ENCODE measurements around the gene LMOD2. TPM values are rescaled to one million over a fixed set of nuclear protein-coding genes. Genes with fewer than 3 reads are reported as not detected.

The LMOD2 gene
- total and polyA plus RNA-seq, 11 donors: 202 to 1,479 (median 751) TPM

GRCh38 chr7:123662293-123662692 is 6.6 kb downstream of the LMOD2 start:
- WGBS, 4 donors: 53 to 74% (median 62%) methylated on average over 15 of the region's 15 CpGs
- peak overlapping the region in 2 of 12 donors; percentile 22 to 88 for H3K27ac ChIP-seq
- intact Hi-C loops (cut with DNase I): no loop called here
- H3K36me3 ChIP-seq: peaks cover 0 to 58% (median 12%) of the 10 kb centered on the region in 9 donors
- TF ChIP-seq, protein P1, sequence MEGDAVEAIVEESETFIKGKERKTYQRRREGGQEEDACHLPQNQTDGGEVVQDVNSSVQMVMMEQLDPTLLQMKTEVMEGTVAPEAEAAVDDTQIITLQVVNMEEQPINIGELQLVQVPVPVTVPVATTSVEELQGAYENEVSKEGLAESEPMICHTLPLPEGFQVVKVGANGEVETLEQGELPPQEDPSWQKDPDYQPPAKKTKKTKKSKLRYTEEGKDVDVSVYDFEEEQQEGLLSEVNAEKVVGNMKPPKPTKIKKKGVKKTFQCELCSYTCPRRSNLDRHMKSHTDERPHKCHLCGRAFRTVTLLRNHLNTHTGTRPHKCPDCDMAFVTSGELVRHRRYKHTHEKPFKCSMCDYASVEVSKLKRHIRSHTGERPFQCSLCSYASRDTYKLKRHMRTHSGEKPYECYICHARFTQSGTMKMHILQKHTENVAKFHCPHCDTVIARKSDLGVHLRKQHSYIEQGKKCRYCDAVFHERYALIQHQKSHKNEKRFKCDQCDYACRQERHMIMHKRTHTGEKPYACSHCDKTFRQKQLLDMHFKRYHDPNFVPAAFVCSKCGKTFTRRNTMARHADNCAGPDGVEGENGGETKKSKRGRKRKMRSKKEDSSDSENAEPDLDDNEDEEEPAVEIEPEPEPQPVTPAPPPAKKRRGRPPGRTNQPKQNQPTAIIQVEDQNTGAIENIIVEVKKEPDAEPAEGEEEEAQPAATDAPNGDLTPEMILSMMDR (IDR thresholded peaks at IDR 0.05): no peak
- TF ChIP-seq POLR2A (IDR thresholded peaks at IDR 0.05): no peak
- peak overlapping the region in 9 of 12 donors; percentile 18 to 69 (median 61) for H3K4me3 ChIP-seq
- H3K9me3 ChIP-seq: no peaks in the 10 kb centered on the region
- ATAC-seq: peak in 2 of 4 donors; percentile 2
- H3K27me3 ChIP-seq: no peaks in the 10 kb centered on the region
- H3K4me1 ChIP-seq: peaks cover 0 to 15% (median 0%) of the 10 kb centered on the region in 12 donors
- no peak for DNase-seq

- intact Hi-C loops (cut with DNase I): no loop called here
Measured at GRCh38 chr7:123662755-123663154, 7.1 kb downstream of the LMOD2 start.

GRCh38 chr7:123663200-123663599 is 7.5 kb downstream of the LMOD2 start:
- H3K27ac ChIP-seq: peak overlapping the region in 3 of 12 donors; percentile 32 to 88 (median 54)
- ATAC-seq (no peak), DNase-seq (no peak)
- peak overlapping the region in 11 of 12 donors; percentile 3 to 69 (median 61) for H3K4me3 ChIP-seq
- WGBS, 4 donors: 52 to 66% (median 53%) methylated on average over 6 of the region's 6 CpGs
- H3K36me3 ChIP-seq: peaks cover 0 to 56% (median 12%) of the 10 kb centered on the region in 9 donors
- TF ChIP-seq, protein P1 (IDR thresholded peaks at IDR 0.05): no peak
- TF ChIP-seq POLR2A (IDR thresholded peaks at IDR 0.05): no peak
- H3K27me3 ChIP-seq: no peaks in the 10 kb centered on the region
- peaks cover 0 to 15% (median 0%) of the 10 kb centered on the region in 12 donors for H3K4me1 ChIP-seq
- no peaks in the 10 kb centered on the region for H3K9me3 ChIP-seq
- intact Hi-C loops (cut with DNase I): no loop called here

More at GRCh38 chr7:123662755-123663154, 7.1 kb downstream of the LMOD2 start:
- H3K4me1 ChIP-seq: peaks cover 0 to 15% (median 0%) of the 10 kb centered on the region in 12 donors
- H3K4me3 ChIP-seq: peak overlapping the region in 11 of 12 donors; percentile 3 to 69 (median 61)
- peak overlapping the region in 3 of 12 donors; percentile 32 to 88 (median 54) for H3K27ac ChIP-seq
- DNase-seq (no peak), ATAC-seq (no peak)
- peaks cover 0 to 58% (median 12%) of the 10 kb centered on the region in 9 donors for H3K36me3 ChIP-seq
- H3K27me3 ChIP-seq: no peaks in the 10 kb centered on the region
- no peak for TF ChIP-seq POLR2A (IDR thresholded peaks at IDR 0.05)
- TF ChIP-seq, protein P1 (IDR thresholded peaks at IDR 0.05): no peak
- WGBS, 4 donors: 40 to 51% (median 43%) methylated on average over 3 of the region's 3 CpGs
- no peaks in the 10 kb centered on the region for H3K9me3 ChIP-seq

DNA sequence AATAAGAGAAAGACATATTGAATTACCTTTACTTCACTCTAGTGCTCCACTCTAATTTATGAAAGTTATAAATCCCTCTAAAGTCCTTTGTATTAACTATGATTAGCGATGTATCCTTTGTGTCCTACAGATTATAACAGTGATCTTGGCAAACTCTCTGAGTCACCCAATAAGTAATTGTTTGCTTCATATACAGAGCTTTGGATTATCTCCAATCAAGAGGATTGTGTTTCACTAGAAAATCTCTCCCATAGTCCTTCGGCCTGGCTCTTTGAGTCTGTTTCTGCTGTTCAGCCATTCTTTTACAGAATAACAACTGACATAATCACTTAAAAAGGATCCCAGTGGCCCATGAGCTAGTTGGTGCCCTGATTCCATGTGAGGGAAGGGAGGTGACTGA is 9.5 kb downstream of the LMOD2 start:
- Histone ChIP-seq H3K4me1 (peaks cover 0 to 15% (median 0%) of the 10 kb centered on the region in 12 donors), H3K36me3 (peaks cover 0 to 50% (median 12%) of the 10 kb centered on the region in 9 donors), H3K27me3 (no peaks in the 10 kb centered on the region), H3K27ac (peak overlapping the region in 6 of 12 donors; percentile 12 to 39 (median 29)), H3K4me3 (peak overlapping the region in 9 of 12 donors; percentile 12 to 69 (median 61)), H3K9me3 (no peaks in the 10 kb centered on the region)
- WGBS, 4 donors: 41 to 65% (median 51%) methylated on average over 2 of the region's 2 CpGs
- peak in 1 of 4 donors; percentile 1 for ATAC-seq
- TF ChIP-seq, protein P1 (IDR thresholded peaks at IDR 0.05): no peak
- no peak for TF ChIP-seq POLR2A (IDR thresholded peaks at IDR 0.05)
- intact Hi-C loops (cut with DNase I): no loop called here
- DNase-seq: no peak

All from heart left ventricle (tissue), 16 donors.